Neural cell (in vitro differentiated cells): Measurements from ENCODE around the gene VIT. TPM values are rescaled to one million over a fixed set of nuclear protein-coding genes. Genes with fewer than 3 reads are reported as not detected.

Experiments used
- H2AFZ ChIP-seq: fragments of 200-600, 300-800 bp; sonication (generic), shearing (Covaris generic); 2 replicates; pipeline ENCODE4 v1.6.0; 2014; ENCODE audit warnings: low read depth, mild to moderate bottlenecking, antibody characterized with exemption, low read length, moderate library complexity
- H3F3A ChIP-seq: fragments of 200-600 bp; shearing (Covaris generic); 2 replicates; pipeline ENCODE4 v1.6.1; 2016; ENCODE audit warnings: mild to moderate bottlenecking, moderate library complexity, mixed read lengths, antibody characterized with exemption, low read length; ENCODE audit not compliant: insufficient read depth, poor library complexity, severe bottlenecking
- H3K27ac ChIP-seq: fragments of 200-600, 300-800 bp; sonication (generic), shearing (Covaris generic); 2 replicates; pipeline ENCODE4 v1.5.1; 2014; ENCODE audit warnings: mild to moderate bottlenecking, low read length, moderate library complexity
- H3K27me3 ChIP-seq: fragments of 300-800, 200-600 bp; sonication (generic), shearing (Covaris generic); 2 replicates; pipeline ENCODE4 v1.6.0; 2014; ENCODE audit warnings: mild to moderate bottlenecking, low read depth, low read length, moderate library complexity; ENCODE audit not compliant: insufficient read depth
- H3K36me3 ChIP-seq: fragments of 300-800, 200-600 bp; sonication (generic), shearing (Covaris generic); 2 replicates; pipeline ENCODE4 v1.5.1; 2014; ENCODE audit warnings: mild to moderate bottlenecking, antibody characterized with exemption, low read length, moderate library complexity; ENCODE audit not compliant: insufficient read depth
- H3K4me2 ChIP-seq: fragments of 300-800, 200-600 bp; sonication (generic), shearing (Covaris generic); 2 replicates; pipeline ENCODE4 v1.6.0; 2014; ENCODE audit warnings: mild to moderate bottlenecking, low read length
- H3K4me3 ChIP-seq: fragments of 300-800, 200-600 bp; sonication (generic), shearing (Covaris generic); 2 replicates; pipeline ENCODE4 v1.5.1; 2014; ENCODE audit warnings: mild to moderate bottlenecking, low read length, moderate library complexity
- H3K79me2 ChIP-seq: fragments of 200-600 bp; shearing (Covaris generic); replicated peaks from 2 replicates; pipeline ENCODE4 v1.6.0; 2014; ENCODE audit warnings: mild to moderate bottlenecking, low read length, moderate library complexity; ENCODE audit not compliant: insufficient read depth
- H3K9ac ChIP-seq: fragments of 300-800, 200-600 bp; sonication (generic), shearing (Covaris generic); 2 replicates; pipeline ENCODE4 v1.6.1; 2016; ENCODE audit warnings: mild to moderate bottlenecking, low read length, mixed read lengths
- H3K9me2 ChIP-seq: fragments of 200-600 bp; shearing (Covaris generic); 2 replicates; pipeline ENCODE4 v1.6.1; 2016; ENCODE audit warnings: mild to moderate bottlenecking, low read length, mixed read lengths; ENCODE audit not compliant: insufficient read depth
- H3K9me3 ChIP-seq: fragments of 200-600, 300-800 bp; sonication (generic), shearing (Covaris generic); 2 replicates; pipeline ENCODE4 v1.6.1; 2016; ENCODE audit warnings: mild to moderate bottlenecking, mixed run types, low read length, moderate library complexity, mixed read lengths
- H4K20me1 ChIP-seq: fragments of 200-600 bp; shearing (Covaris generic); 2 replicates; pipeline ENCODE4 v1.6.1; 2016; ENCODE audit warnings: mild to moderate bottlenecking, mixed run types; ENCODE audit not compliant: insufficient read depth
- EP300 ChIP-seq: fragments of 450-650 bp; conservative IDR thresholded peaks from 2 replicates; pipeline ENCODE4 v1.6.1; 2014; ENCODE audit warnings: antibody characterized with exemption, mild to moderate bottlenecking, moderate library complexity; ENCODE audit not compliant: poor library complexity, severe bottlenecking
- EZH2 ChIP-seq: fragments of 200-600, 300-800 bp; shearing (Covaris generic), sonication (generic); IDR thresholded peaks from 2 replicates; pipeline ENCODE4 v1.6.1; 2014; ENCODE audit warnings: antibody characterized with exemption, low read length, borderline replicate concordance, mild to moderate bottlenecking; ENCODE audit not compliant: insufficient read depth, poor library complexity, severe bottlenecking
- MXI1 ChIP-seq: fragments of 450-650 bp; conservative IDR thresholded peaks from 2 replicates; pipeline ENCODE4 v1.6.1; 2014; ENCODE audit warnings: antibody characterized with exemption, mild to moderate bottlenecking; ENCODE audit not compliant: poor library complexity, severe bottlenecking
- POLR2AphosphoS5 ChIP-seq: IDR thresholded peaks from 2 replicates; pipeline ENCODE4 v1.6.1; 2012
- RAD21 ChIP-seq: fragments of 450-650 bp; conservative IDR thresholded peaks from 2 replicates; pipeline ENCODE4 v1.6.1; 2014; ENCODE audit warnings: antibody characterized with exemption, mild to moderate bottlenecking, moderate library complexity
- SMC3 ChIP-seq: fragments of 450-650 bp; conservative IDR thresholded peaks from 2 replicates; pipeline ENCODE4 v1.6.1; 2014; ENCODE audit warnings: antibody characterized with exemption, mild to moderate bottlenecking, moderate library complexity; ENCODE audit not compliant: poor library complexity
- TAF1 ChIP-seq: IDR thresholded peaks from 2 replicates; pipeline ENCODE4 v1.6.1; 2012; ENCODE audit warnings: low read depth
- polyA plus RNA-seq: library from polyadenylated mRNA; depleted of rRNA; stranded (reverse); fragments of >200 nt; gene quantifications from 2 replicates; pipeline ENCODE4 v1.2.3, GENCODE V29; 2014
- TF ChIP-seq, protein P1 (sequence below): fragments of 450-650 bp; IDR thresholded peaks from 2 replicates; pipeline ENCODE4 v1.5.1; 2014; ENCODE audit warnings: antibody characterized with exemption, mild to moderate bottlenecking, moderate library complexity; ENCODE audit not compliant: poor library complexity, severe bottlenecking
- TF ChIP-seq, protein P2 (sequence below): IDR thresholded peaks from 2 replicates; pipeline ENCODE4 v1.6.1; 2012; ENCODE audit warnings: borderline replicate concordance

The VIT gene
- polyA plus RNA-seq, 1 donor from 2014 or later: not detected

DNA sequence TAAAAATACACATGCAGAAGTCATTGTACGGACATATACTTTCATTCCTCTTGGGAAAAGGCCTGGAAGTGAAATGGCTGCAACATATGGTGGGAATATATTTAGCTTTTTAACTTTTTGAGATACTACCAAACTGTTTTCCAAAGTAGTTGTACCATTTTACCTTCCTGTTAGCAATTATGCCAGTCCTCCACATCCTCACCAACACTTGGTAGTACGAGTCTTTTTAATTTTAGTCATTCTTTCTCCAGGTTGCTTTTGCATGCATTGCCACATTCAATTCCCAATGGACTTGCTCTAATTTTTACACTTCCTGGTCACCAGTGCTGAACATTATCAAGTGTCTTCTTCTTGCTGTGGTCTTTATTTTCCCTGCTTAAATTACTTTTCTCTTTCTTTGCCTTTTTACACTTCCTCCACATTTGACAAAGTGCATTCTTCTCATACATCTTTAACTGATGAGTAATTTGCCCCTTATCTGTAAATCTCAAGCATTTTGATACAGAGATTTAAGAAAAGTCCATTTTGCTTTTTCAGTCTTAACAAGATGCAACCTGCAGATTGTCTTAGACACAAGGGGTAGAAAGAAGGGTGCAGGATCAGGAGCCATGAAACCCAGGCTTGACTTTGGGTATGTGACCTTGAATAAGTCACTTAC is 14.5 kb downstream of the VIT start:
- TF ChIP-seq, protein P1, sequence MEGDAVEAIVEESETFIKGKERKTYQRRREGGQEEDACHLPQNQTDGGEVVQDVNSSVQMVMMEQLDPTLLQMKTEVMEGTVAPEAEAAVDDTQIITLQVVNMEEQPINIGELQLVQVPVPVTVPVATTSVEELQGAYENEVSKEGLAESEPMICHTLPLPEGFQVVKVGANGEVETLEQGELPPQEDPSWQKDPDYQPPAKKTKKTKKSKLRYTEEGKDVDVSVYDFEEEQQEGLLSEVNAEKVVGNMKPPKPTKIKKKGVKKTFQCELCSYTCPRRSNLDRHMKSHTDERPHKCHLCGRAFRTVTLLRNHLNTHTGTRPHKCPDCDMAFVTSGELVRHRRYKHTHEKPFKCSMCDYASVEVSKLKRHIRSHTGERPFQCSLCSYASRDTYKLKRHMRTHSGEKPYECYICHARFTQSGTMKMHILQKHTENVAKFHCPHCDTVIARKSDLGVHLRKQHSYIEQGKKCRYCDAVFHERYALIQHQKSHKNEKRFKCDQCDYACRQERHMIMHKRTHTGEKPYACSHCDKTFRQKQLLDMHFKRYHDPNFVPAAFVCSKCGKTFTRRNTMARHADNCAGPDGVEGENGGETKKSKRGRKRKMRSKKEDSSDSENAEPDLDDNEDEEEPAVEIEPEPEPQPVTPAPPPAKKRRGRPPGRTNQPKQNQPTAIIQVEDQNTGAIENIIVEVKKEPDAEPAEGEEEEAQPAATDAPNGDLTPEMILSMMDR: no peak
- TF ChIP-seq SMC3: no peak
- no peaks in the 10 kb centered on the region for H3K27me3 ChIP-seq
- H3K27ac ChIP-seq: no peak overlapping the region
- no peak overlapping the region for H2AFZ ChIP-seq
- no peak overlapping the region for H3K4me2 ChIP-seq
- H3K4me3 ChIP-seq: no peak overlapping the region
- H3K9me3 ChIP-seq: peaks cover 4% of the 10 kb centered on the region
- H4K20me1 ChIP-seq: no peaks in the 10 kb centered on the region
- no peaks in the 10 kb centered on the region for H3F3A ChIP-seq
- no peaks in the 10 kb centered on the region for H3K79me2 ChIP-seq
- H3K9ac ChIP-seq: no peak overlapping the region
- H3K36me3 ChIP-seq: no peaks in the 10 kb centered on the region
- no peaks in the 10 kb centered on the region for H3K9me2 ChIP-seq

DNA sequence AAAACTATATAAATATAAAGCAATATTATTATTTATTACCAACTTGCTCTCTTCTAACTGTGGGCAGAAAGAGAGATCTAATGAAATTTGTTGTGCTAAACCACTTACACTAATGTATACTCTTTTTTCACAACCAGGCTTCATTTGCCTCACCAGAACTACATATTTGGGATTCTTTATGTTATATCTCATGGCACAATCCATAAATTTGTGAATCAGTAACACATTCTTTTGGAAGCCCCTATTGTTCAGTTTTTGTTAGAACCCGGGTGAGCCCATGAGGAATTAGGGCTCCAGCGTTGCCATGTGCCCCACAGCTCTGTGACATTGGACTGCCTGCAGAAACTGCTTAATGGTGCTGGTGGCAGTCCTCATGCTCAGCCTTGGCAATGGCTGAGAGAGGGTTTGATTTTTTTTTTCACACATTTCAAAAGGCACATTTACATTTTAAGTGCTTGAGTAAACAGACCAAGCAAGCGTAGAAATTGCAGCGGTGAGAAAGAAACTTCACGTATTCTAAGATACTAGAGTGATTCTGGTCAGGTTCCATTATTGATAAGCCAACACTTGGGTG is 15.3 kb downstream of the VIT start:
- no peaks in the 10 kb centered on the region for H3K79me2 ChIP-seq
- TF ChIP-seq, protein P2, sequence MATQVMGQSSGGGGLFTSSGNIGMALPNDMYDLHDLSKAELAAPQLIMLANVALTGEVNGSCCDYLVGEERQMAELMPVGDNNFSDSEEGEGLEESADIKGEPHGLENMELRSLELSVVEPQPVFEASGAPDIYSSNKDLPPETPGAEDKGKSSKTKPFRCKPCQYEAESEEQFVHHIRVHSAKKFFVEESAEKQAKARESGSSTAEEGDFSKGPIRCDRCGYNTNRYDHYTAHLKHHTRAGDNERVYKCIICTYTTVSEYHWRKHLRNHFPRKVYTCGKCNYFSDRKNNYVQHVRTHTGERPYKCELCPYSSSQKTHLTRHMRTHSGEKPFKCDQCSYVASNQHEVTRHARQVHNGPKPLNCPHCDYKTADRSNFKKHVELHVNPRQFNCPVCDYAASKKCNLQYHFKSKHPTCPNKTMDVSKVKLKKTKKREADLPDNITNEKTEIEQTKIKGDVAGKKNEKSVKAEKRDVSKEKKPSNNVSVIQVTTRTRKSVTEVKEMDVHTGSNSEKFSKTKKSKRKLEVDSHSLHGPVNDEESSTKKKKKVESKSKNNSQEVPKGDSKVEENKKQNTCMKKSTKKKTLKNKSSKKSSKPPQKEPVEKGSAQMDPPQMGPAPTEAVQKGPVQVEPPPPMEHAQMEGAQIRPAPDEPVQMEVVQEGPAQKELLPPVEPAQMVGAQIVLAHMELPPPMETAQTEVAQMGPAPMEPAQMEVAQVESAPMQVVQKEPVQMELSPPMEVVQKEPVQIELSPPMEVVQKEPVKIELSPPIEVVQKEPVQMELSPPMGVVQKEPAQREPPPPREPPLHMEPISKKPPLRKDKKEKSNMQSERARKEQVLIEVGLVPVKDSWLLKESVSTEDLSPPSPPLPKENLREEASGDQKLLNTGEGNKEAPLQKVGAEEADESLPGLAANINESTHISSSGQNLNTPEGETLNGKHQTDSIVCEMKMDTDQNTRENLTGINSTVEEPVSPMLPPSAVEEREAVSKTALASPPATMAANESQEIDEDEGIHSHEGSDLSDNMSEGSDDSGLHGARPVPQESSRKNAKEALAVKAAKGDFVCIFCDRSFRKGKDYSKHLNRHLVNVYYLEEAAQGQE: no peak
- TF ChIP-seq EP300 (no peak), SMC3 (no peak), POLR2AphosphoS5 (no peak), MXI1 (no peak), TAF1 (no peak), EZH2 (no peak), RAD21 (no peak)
- TF ChIP-seq, protein P1: no peak
- no peak overlapping the region for H3K9ac ChIP-seq
- H3K36me3 ChIP-seq: no peaks in the 10 kb centered on the region
- H3K9me2 ChIP-seq: no peaks in the 10 kb centered on the region
- no peaks in the 10 kb centered on the region for H4K20me1 ChIP-seq
- H3K27ac ChIP-seq: no peak overlapping the region
- H3K27me3 ChIP-seq: no peaks in the 10 kb centered on the region
- no peak overlapping the region for H3K4me2 ChIP-seq
- no peak overlapping the region for H3K4me3 ChIP-seq
- H3K9me3 ChIP-seq: peaks cover 4% of the 10 kb centered on the region
- no peak overlapping the region for H2AFZ ChIP-seq
- no peaks in the 10 kb centered on the region for H3F3A ChIP-seq
